Effector memory CD8-positive, alpha-beta T cell (primary cell): ENCODE results near the gene ACBD5.
A peak's percentile ranks its signal among the peaks of the same experiment; 100 is the strongest.
"Not testable (repeated sequence)": the region's sequence is repeated elsewhere in the genome, so short reads cannot be mapped to it uniquely, and the experiment has no call there.

Source experiments
- ATAC-seq: fragments of 150-1000 bp; cut with Tn5 transposase; replicated peaks from 2 replicates; pipeline ENCODE4 v1.10.0; 2021; ENCODE audit warnings: mild to moderate bottlenecking, moderate library complexity
- DNase-seq, 3 experiments: peaks; one replicate each; pipeline ENCODE4 v3.0.0; 2021
- H3K27ac Mint-ChIP-seq, 2 donors: one replicate each; pipeline ENCODE4 v1.8.0; 2022; ENCODE audit warnings: mild to moderate bottlenecking in 2 of 2, mixed read lengths in 2 of 2, moderate library complexity in 2 of 2
- H3K27me3 Mint-ChIP-seq, 2 donors: one replicate each; pipeline ENCODE4 v1.8.0; 2022; ENCODE audit warnings: mixed read lengths in 2 of 2
- H3K36me3 Mint-ChIP-seq: one replicate; pipeline ENCODE4 v1.8.0; 2022; ENCODE audit warnings: mild to moderate bottlenecking, moderate library complexity, mixed read lengths; ENCODE audit not compliant: insufficient read depth
- H3K4me1 Mint-ChIP-seq, 2 donors: one replicate each; pipeline ENCODE4 v1.8.0; 2022; ENCODE audit warnings: low read depth in 2 of 2, mixed read lengths in 2 of 2
- H3K4me3 Mint-ChIP-seq, 2 donors: one replicate each; pipeline ENCODE4 v1.8.0; 2022; ENCODE audit warnings: mild to moderate bottlenecking in 2 of 2, mixed read lengths in 2 of 2, moderate library complexity in 2 of 2
- H3K9me3 Mint-ChIP-seq, 2 donors: one replicate each; pipeline ENCODE4 v1.8.0; 2022; ENCODE audit warnings: mixed read lengths in 2 of 2

Gene ACBD5

DNA sequence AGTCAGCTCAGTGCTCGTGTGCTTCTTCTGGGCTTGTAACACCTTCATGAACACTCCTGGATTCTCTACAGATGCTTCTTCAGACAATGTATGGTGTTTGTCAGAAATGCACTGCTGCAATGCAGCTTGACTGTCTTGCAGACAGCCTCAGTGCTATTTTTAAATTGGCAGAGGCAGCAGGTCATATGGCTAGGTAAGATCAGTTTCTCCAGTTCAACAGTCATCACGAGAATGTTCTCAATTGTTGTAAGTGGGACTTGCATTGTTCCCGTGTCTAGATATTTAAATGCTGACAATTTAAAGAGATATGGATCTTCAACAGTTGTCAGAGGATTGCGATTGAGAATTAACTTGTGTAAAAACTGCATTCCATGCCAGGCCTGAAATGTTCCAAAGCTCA, 7.6 kb upstream of the ACBD5 start:
- no peak for ATAC-seq
- H3K27ac Mint-ChIP-seq = no peak overlapping the region
- H3K9me3 Mint-ChIP-seq = no peaks in the 10 kb centered on the region
- H3K27me3 Mint-ChIP-seq = no peaks in the 10 kb centered on the region
- peaks cover 1% of the 10 kb centered on the region for H3K36me3 Mint-ChIP-seq
- no peak for DNase-seq
- H3K4me1 Mint-ChIP-seq = peaks cover 7 to 11% of the 10 kb centered on the region in 2 donors
- no peak overlapping the region for H3K4me3 Mint-ChIP-seq

DNA sequence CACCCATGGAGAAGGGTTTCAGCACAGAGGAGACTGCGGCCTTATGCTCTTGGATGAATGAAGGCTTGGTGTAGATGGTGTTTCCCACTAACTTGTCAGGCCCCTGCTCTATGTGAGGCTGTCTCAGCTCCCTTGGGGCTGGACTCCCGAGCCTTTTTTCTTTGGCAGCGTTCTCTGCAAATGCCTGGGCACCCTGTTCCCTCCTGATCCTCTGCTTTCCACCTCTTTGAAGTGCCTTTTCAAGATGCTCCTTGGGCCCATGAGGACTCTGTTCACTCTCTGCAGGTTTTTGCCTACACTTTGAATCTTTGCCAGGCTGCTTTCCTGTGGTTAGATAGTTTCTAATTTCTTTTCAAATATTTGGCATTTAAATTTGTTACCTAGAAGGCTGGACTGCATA, 6.8 kb upstream of the ACBD5 start:
- ATAC-seq (no peak), DNase-seq (no peak)
- peaks cover 9% of the 10 kb centered on the region for H3K36me3 Mint-ChIP-seq
- peaks cover 13 to 17% of the 10 kb centered on the region in 2 donors for H3K4me1 Mint-ChIP-seq
- no peak overlapping the region for H3K27ac Mint-ChIP-seq
- H3K9me3 Mint-ChIP-seq = no peaks in the 10 kb centered on the region
- H3K27me3 Mint-ChIP-seq = no peaks in the 10 kb centered on the region
- no peak overlapping the region for H3K4me3 Mint-ChIP-seq

DNA sequence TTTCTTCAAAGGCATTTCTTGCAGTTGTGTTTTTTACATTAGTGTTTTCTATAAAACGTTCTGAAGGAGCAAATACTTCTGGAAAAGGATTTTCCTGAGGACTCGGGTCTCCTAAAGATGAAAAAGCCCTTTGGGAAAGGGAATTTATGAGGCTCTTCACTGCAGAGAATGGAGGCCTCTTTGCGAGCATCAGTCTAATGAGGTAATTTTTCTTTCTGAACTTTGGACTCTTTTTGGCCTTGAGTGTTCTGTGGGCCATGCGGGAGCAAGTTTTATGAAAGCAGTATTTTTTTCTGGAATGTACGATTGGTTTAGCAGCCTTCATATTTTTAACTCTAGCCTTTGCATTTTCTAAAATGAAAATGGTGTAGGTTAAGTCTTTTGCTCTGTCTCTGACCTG, 6.4 kb upstream of the ACBD5 start:
- no peak for ATAC-seq
- H3K9me3 Mint-ChIP-seq = no peaks in the 10 kb centered on the region
- no peak overlapping the region for H3K27ac Mint-ChIP-seq
- no peaks in the 10 kb centered on the region for H3K27me3 Mint-ChIP-seq
- DNase-seq = no peak
- H3K4me1 Mint-ChIP-seq = peaks cover 17 to 18% of the 10 kb centered on the region in 2 donors
- H3K36me3 Mint-ChIP-seq = peaks cover 13% of the 10 kb centered on the region
- H3K4me3 Mint-ChIP-seq = no peak overlapping the region

DNA sequence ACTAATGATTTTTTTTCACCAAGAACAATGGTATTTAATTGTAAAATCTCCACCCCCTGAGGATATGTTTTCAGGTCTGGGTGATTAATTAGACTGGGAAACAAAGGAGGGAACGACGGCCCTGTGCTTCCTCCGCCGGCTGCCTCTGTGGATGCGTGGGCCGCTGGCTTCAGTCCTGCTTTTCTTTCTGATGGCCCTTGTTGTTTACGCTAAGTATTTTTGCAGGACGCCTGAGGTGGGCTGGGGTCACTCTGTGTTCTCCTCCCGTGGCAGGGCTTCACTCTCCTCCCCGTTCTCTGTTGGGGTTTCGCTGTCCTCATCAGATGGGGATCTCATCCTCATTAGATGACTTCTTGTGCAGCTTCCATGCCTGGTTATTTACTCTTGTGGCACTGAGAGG, 5.2 kb upstream of the ACBD5 start:
- Mint-ChIP-seq H3K4me1 (peaks cover 25 to 29% of the 10 kb centered on the region in 2 donors), H3K9me3 (no peaks in the 10 kb centered on the region), H3K27ac (no peak overlapping the region), H3K4me3 (no peak overlapping the region), H3K36me3 (peaks cover 25% of the 10 kb centered on the region), H3K27me3 (no peaks in the 10 kb centered on the region)
- DNase-seq = no peak
- no peak for ATAC-seq

DNA sequence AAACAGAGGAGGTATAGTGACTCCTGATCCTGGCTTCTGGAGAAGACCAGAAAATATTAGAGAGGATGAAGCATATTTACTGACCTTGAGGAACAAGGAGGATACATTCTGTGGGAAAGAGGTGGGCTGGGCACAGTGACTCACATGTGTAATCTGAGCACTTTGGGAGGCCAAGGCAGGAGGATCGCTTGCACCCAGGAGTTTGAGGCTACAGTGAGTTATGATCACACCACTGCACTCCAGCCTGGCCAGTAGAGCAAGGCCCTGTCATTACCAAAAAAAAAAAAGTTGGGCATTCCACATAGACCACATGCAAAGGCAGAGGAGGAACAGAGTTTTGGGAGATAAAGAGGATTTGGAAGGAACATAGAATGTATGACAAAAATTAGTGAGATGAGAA, 4.4 kb upstream of the ACBD5 start:
- Mint-ChIP-seq H3K36me3 (peaks cover 32% of the 10 kb centered on the region), H3K27ac (no peak overlapping the region), H3K4me3 (no peak overlapping the region), H3K9me3 (no peaks in the 10 kb centered on the region), H3K27me3 (no peaks in the 10 kb centered on the region), H3K4me1 (peaks cover 25 to 29% of the 10 kb centered on the region in 2 donors)
- no peak for ATAC-seq
- DNase-seq = no peak

DNA sequence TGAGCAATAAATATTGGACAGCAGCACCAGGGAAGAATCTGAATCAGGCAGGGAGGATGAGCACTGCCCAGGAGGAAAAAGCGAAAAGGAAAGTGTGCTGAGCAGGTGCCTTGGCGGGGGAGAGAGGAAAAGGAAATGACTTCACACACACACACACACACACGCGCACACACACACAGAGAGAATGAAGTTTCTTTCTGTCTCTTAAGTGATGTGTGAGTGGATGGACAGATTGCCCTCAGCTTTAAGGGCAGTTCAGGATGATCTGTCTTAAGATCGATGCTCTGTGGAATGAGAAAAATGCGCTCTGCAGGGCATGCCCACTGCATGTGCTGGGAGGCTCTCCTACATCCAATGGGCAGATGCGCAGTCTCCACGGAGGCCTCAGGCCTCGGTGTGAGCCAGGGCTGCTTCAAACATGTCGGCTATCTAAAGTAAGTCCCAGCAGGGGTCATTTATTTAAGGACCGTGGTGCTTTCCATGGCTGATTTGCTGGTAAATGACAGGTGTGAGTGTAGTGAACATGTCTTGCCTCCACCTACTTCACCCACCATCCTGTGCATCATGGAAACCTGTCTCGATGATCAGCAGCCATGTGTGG, 2.5 kb upstream of the ACBD5 start:
- H3K9me3 Mint-ChIP-seq = no peaks in the 10 kb centered on the region
- no peaks in the 10 kb centered on the region for H3K27me3 Mint-ChIP-seq
- peak overlapping the region; percentile 97 to 98 for H3K4me3 Mint-ChIP-seq
- H3K4me1 Mint-ChIP-seq = peaks cover 27 to 38% of the 10 kb centered on the region in 2 donors
- DNase-seq (peak; percentile 53 to 61 (median 54)), ATAC-seq (peak; percentile 58)
- H3K36me3 Mint-ChIP-seq = peaks cover 39% of the 10 kb centered on the region
- peak overlapping the region; percentile 91 to 98 for H3K27ac Mint-ChIP-seq

DNA sequence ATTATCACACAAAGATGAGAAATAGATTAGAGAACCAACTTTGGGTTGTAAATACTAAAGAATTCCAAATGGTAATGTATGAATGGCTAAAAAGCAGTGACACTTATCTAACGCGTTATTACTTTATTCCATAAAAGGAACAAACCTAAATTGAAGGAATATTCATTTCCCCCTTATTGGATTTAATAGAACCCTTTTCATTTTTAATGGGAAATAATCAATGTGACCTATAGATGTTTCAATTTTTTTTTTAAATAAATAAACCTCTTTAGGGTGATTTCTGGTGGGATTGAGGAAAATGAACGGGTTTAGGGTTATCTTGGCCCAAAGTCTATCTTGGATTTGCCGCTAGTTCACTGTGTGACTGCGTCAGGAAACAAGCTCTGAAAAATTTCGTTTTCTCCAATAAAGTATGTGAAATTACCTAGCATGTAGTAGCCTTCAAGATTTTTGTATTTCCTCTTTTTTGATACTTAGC, 1.9 kb upstream of the ACBD5 start:
- peaks cover 29 to 39% of the 10 kb centered on the region in 2 donors for H3K4me1 Mint-ChIP-seq
- H3K27ac Mint-ChIP-seq = peak overlapping the region; percentile 91 to 98
- H3K9me3 Mint-ChIP-seq = no peaks in the 10 kb centered on the region
- H3K4me3 Mint-ChIP-seq = peak overlapping the region; percentile 97 to 98
- ATAC-seq = peak; percentile 1
- H3K36me3 Mint-ChIP-seq = peaks cover 39% of the 10 kb centered on the region
- DNase-seq = no peak
- no peaks in the 10 kb centered on the region for H3K27me3 Mint-ChIP-seq

DNA sequence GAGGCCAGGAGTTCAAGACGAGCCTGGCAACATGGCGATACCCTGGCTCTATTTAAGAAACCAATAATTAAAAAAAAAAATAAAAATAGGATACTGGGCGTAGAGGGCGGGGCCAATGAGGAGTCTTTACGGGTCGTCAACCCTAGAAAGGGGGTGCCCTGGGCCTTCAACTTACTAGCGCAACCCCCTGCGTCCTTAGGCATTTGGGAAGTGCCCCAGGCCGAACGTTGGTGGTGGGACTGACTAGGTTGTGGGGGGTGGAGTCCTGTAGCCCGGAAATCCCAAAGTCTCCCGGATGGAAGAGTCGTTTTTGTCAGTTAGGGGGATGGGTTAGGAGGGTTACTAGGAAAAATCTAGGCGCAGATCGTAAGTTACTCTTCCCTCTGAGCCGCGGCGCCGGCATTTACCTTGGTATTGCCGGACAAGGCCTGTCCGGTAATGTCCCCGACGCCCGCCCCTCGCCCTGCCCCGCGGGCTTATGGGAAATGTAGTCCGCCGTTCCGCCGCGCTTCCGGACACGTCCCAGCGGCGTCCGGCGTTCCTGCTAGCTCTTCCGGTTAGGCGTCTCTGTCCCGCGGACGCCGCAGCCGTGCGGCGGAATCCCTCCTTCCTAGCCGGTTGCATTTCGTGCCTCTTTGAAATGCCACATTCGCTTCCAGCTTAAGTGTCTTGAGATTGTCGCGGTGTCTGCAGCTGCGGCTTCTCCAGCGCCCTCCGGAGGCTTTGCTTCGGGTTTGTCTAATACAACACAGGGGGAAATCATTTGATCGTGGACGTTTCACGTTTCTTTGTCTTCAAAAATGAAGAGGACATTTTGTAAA, 1.3 kb upstream of the ACBD5 start:
- peak; percentile 80 to 84 (median 80) for DNase-seq

DNA sequence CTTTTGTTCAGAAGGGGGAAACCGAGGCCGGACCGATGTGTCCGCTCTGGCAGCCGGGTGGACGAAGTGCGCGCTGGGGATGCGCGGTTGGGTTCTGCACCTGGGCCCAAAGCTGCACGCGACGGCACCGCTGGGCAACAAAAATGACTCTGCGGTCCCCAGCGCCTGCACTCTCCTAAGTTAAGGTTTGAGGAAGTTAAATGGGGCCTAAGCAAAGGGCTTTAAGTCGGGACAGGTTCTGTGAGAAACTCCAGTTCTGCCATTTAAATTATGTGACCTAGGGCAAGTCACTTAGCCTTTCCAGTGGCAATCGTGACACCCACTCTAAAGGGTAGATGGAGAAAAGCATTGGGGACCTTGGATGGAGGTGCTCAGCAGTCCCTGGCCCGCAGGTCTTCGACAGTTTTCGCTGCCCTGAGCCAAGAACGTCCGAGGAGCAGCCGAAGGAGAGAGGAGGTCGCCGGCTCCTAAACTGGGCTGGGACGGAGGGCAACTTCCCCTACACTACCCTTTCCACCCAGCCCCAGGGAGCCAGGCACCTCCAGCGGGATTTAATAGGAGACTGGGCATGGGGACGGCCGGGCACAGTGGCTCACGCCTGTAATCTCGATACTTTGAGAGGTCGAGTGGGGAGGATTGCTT, 534 bp upstream of the ACBD5 start:
- peaks cover 29 to 39% of the 10 kb centered on the region in 2 donors for H3K4me1 Mint-ChIP-seq
- H3K9me3 Mint-ChIP-seq = no peaks in the 10 kb centered on the region
- peaks cover 39% of the 10 kb centered on the region for H3K36me3 Mint-ChIP-seq
- ATAC-seq (peak; percentile 7), DNase-seq (peak in 1 of 3 experiments; percentile 24)
- no peaks in the 10 kb centered on the region for H3K27me3 Mint-ChIP-seq
- peak overlapping the region; percentile 97 to 98 for H3K4me3 Mint-ChIP-seq
- H3K27ac Mint-ChIP-seq = peak overlapping the region; percentile 91 to 98

More for the DNA sequence above, 1.3 kb upstream of the ACBD5 start:
- Mint-ChIP-seq H3K27ac (peak overlapping the region; percentile 91 to 98), H3K27me3 (no peaks in the 10 kb centered on the region), H3K9me3 (no peaks in the 10 kb centered on the region), H3K4me3 (peak overlapping the region; percentile 97 to 98), H3K36me3 (peaks cover 39% of the 10 kb centered on the region), H3K4me1 (peaks cover 29 to 39% of the 10 kb centered on the region in 2 donors)
- ATAC-seq = peak; percentile 71

DNA sequence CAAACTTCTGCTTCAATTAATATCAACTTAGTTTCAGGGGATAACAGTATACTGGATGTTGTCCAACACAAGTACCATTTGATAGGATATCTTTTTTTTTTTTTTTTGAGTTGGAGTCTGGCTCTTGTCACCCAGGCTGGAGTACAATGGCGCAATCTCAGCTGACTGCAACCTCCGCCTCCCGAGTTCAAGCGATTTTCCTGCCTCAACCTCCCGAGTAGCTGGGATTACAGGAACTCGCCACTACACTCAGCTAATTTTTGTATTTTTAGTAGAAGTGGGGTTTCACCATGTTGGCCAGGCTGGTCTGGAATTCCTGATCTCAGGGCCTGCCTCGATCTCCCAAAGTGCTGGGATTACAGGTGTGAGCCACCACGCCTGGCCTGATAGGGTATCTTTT, 3.1 kb downstream of the ACBD5 start:
- H3K36me3 Mint-ChIP-seq = peaks cover 51% of the 10 kb centered on the region
- H3K27me3 Mint-ChIP-seq, ATAC-seq, DNase-seq, H3K9me3 Mint-ChIP-seq, H3K4me3 Mint-ChIP-seq, H3K27ac Mint-ChIP-seq: not testable (repeated sequence)
- H3K4me1 Mint-ChIP-seq = peaks cover 18 to 32% of the 10 kb centered on the region in 2 donors

DNA sequence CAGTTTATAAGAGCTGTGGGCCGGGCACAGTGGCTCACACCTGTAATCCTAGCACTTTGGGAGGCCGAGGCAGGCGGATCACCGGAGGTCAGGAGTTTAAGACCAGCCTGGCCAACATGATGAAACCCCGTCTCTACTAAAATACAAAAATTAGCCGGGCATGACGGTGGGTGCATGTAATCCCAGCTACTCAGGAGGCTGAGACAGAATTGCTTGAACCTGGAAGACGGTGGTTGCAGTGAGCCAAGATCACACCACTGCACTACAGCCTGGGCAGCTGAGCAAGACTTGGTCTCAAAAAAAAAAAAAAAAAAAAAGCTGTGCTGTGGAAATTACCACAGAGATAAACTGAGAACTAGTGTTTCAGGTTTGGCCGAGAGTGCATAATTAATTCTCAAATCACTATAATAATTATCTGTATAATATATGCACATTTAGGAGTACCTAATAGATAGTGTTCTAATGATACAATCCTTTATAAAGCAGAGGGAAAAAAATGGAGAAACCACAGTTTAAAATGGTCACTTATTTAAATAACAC, 3.9 kb downstream of the ACBD5 start:
- Mint-ChIP-seq H3K4me1 (peaks cover 15 to 24% of the 10 kb centered on the region in 2 donors), H3K4me3 (peak overlapping the region in 1 of 2 donors; percentile 8), H3K27ac (peak overlapping the region in 1 of 2 donors; percentile 41), H3K36me3 (peaks cover 44% of the 10 kb centered on the region)
- H3K9me3 Mint-ChIP-seq, H3K27me3 Mint-ChIP-seq, DNase-seq, ATAC-seq: not testable (repeated sequence)

DNA sequence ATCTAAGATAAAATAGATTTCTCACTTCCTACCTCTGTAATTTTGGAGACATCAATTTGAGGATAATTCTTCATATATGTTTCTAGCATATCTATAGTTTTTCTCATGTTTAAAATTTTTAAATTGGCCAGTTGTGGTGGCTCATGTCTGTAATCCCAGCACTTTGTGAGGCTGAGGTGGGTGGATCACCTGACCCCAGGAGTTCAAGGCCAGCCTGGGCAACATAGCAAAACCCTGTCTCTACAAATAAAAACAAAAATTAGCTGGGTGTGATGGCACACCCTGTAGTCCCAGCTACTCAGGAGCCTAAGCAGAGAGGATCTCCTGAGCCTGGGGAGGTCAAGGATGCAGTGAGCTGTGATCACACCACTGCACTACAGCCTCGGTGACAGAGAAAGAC, 4.9 kb downstream of the ACBD5 start:
- Mint-ChIP-seq H3K27me3 (no peaks in the 10 kb centered on the region), H3K36me3 (peaks cover 45% of the 10 kb centered on the region), H3K9me3 (no peaks in the 10 kb centered on the region), H3K27ac (peak overlapping the region in 1 of 2 donors; percentile 46), H3K4me1 (peaks cover 9 to 16% of the 10 kb centered on the region in 2 donors), H3K4me3 (no peak overlapping the region)
- DNase-seq (no peak), ATAC-seq (no peak)

DNA sequence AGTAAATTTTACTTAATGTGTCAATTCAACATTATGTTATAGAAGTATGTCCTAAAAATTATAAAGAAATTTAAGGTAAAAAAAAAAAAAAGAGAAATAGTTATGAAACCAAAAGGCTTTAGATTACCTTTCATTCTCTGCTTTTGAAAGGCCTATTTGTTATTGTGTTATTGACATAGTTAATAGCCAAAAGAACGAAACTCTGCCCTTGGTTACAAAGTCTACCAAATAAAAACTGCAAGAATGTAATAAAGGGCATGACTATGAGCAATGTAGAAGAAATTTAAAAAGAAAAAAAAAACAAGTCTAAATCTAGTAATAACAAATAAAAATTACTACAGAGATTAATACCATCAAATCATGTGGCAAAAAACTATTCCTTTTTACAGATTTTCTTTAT, 10.6 kb downstream of the ACBD5 start:
- Mint-ChIP-seq H3K27ac (no peak overlapping the region), H3K27me3 (no peaks in the 10 kb centered on the region), H3K9me3 (no peaks in the 10 kb centered on the region), H3K4me1 (peaks cover 13 to 23% of the 10 kb centered on the region in 2 donors), H3K4me3 (no peak overlapping the region), H3K36me3 (peaks cover 56% of the 10 kb centered on the region)
- ATAC-seq (no peak), DNase-seq (no peak)
